HG02870 (cell line): Measurements from ENCODE around the gene TREM1.
"Not testable (repeated sequence)": the region's sequence is repeated elsewhere in the genome, so short reads cannot be mapped to it uniquely, and the experiment has no call there.

Experiments used
- ATAC-seq: cut with Tn5 transposase; IDR thresholded peaks from one replicate; pipeline ENCODE4 v1.9.1; 2021; ENCODE audit warnings: mild to moderate bottlenecking, moderate library complexity; ENCODE audit not compliant: unreplicated experiment

The TREM1 gene

GRCh38 chr6:41297248-41297647, 10.8 kb upstream of the TREM1 start:
- not testable (repeated sequence) for ATAC-seq

GRCh38 chr6:41294214-41294872, 7.9 kb upstream of the TREM1 start:
- ATAC-seq: no peak

DNA sequence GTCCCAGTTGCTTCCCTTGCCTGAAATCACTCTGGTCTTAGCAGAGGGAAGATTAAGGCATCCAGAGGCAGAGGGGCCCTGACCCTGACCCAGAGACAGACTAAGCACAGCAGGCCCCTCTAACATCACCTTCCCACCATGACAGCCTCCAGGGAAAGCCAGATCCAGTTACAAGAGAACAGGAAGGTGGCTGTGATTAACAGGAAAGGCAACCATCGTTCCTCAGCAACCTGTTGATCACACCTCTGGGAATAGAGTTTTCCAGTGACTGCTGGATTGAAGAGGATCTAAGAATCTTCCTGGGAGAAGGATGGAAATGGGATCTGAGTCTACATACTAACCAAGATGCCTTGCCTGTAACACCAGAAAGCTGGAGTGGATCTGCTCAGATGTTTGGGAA, 5.2 kb upstream of the TREM1 start:
- ATAC-seq: no peak

GRCh38 chr6:41289815-41290214, 3.3 kb upstream of the TREM1 start:
- ATAC-seq: no peak

DNA sequence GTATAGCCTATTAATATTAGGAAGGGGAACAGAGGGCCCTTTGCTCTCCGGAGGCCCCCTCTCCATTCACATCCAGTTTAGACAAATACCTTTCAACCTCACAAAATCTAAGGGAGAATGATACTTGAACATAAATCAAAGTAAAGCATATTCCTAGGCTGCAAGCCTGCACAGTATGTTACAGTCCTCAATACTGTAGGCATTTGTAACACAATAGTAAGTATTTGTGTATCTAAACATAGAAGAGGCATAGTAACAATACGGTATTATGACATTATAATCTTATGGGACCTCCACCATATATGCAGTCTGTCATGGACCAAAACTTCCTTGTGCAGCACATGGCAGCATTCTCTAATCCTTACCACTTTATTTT, 2.3 kb upstream of the TREM1 start:
- no peak for ATAC-seq

- peak; percentile 83 for ATAC-seq
These were observed 1.7 kb upstream of the TREM1 start for GRCh38 chr6:41288030-41288753.

DNA sequence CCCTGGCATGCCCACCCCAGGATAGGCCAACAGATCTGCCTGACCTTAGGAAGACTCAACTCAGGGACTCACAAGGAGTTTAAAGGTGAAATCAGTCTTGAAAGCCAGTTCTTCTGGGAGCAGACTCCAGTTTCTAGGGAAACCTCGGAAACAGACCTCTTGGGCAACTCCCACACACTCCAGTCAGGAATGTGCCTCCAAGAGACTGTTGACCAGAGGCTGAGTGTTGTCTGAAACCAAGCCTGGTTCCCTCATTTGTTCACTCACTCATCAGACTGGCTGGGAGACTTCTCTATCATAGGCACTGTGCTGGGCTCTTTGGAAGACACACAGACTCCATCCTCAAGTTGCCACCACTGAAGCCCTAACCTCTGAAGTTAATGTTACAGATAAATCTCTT, 1.8 kb downstream of the TREM1 start:
- no peak for ATAC-seq

DNA sequence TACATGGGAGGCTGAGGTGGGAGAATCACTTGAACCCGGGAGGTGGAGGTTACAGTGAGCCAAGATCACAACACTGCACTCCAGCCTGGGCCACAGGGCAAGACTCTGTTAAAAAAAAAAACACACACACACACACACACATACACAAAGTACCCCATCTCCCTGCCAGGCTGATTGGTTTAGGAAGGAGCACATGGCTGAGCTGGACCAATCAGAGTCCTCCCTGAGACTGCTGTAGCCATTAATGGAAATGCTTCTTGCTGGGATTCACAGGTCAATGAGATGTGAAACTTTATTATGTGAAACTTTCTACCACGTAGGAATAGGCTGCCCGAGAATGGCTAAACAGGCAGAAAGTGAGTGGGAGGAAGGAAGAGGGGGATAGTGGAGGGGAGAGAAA, 2.9 kb downstream of the TREM1 start:
- no peak for ATAC-seq

GRCh38 chr6:41280381-41281057, 6.0 kb downstream of the TREM1 start:
- ATAC-seq: no peak

GRCh38 chr6:41278699-41279405, 7.6 kb downstream of the TREM1 start:
- no peak for ATAC-seq

DNA sequence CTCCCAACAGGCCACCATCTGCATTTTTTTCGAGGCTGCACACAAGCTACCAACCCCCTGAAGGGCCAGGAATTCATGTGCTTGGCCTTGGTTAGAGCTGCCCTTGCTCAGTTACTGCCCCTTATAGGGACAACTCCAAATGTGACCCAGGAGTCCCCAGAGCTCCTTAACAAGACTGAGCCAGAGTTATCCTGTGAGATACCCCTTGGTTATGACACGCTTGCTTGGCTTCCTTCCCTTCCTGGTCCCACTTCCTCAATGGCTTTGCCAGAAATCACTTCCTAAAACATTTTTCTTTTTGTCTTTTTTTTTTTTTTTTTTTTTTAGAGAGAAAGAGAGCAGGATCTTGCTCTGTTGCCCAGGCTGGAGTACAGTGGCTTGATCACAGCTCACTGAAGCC, 8.9 kb downstream of the TREM1 start:
- ATAC-seq: no peak

DNA sequence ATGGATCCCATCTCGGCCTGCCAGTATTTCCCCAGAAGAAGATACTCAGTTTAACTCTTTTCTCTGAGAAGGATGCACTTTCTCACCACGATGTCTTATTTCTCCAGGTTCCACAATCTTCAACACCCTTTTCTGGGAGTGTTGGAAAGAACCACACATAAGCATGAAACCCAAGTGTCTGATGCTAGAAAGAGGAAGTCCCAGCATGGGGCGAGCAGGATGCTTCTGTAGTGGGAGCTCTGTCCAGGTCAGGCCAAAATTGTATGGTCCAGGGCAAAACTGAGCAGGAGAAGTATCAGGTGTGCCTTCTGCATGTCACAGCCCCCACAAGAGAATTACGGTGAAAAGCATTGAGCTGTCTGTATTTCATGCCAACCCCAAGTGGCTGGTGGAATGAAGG, 11.0 kb downstream of the TREM1 start:
- no peak for ATAC-seq

DNA sequence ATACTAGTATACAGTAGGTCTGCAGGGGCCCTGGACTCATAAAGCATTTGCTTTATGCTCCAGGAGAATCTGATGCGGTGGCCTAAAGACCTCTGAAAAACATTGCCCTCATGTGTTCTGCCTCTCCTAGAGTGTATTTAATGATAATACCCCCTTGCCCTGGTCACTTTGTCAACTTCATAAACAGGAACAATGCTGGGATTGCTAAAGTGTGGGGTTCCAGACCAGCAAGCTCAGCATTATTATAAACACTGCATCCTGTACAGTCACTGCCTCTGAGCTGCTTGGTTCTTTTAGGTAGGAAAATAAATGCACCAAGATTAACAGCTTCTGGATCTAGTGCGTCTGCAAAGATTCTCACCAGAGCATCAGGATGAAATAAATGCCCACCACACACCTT, 12.2 kb downstream of the TREM1 start:
- ATAC-seq: no peak

GRCh38 chr6:41273714-41274113, 12.8 kb downstream of the TREM1 start:
- ATAC-seq: no peak

DNA sequence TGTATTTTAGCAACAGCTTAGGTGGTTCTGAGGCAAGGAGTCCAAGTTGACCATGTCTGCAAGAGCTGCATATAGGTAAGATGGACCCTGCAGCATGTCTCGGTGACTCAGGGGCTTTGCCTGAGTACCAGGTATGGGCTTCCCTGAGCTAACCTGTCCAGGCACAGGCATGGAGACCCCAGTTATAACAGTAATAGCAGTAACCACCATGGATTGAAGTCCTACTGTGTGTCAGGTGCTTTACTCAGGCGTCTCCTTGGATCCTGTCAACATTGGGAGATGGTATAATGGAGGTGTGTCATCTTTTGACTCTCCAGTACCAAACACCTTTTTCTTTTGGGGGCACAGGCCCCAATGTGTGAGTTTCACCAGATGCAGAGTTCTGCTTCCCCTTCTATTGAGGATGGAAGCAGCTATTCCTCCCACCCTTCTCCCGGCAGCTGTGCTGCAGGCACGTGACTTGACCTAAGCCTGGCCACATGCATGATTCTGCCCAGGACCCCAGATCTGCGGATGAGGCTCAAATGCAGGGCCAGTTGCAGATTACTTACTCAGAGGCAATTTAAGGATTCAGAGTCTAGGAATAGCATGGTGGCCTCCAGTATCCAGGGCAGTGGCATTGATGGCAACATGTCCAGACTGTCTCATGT, 13.8 kb downstream of the TREM1 start:
- no peak for ATAC-seq

DNA sequence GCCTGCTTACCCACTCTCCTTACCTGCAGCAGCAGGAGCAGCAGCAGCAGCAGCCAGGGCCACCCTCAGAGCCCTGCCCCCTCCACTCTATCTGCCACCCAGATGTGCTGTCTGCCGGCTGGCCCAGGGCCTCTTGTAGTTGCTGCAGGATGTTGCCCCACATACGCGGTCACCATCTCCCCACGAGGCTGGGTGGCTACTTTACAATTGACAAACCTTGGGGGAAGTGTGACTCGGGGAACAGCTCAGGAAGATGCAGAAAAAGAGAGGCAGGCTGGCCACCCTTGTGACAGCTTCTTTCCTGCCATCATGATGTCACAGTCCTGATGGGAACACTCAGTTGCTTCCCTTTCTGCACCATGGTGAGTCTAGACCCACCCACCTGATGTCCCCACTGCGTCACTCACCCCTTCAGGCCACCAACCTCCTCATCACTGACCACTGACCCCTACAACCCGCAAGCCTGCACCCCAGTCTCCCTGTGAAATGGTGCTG, 14.5 kb downstream of the TREM1 start:
- ATAC-seq: no peak

DNA sequence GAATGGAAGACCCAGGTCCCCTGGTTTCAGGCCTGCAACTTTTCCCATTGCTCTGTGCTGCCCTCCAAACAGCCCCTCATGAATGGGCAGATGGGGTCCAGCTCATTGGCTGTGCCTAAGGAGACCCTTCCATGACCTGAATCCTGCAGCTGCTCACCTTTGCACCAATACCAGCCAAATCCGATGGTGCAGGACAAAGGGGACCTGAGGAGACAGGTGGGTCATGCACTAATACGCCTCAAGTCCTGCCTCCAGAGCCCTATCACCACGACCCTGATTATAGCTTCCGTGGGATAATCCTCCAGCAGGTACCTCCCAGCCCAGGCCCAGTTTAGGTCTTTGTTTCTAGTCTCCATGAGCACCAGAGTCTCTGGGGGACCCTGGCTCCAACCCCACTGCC, 16.8 kb downstream of the TREM1 start:
- ATAC-seq: no peak

DNA sequence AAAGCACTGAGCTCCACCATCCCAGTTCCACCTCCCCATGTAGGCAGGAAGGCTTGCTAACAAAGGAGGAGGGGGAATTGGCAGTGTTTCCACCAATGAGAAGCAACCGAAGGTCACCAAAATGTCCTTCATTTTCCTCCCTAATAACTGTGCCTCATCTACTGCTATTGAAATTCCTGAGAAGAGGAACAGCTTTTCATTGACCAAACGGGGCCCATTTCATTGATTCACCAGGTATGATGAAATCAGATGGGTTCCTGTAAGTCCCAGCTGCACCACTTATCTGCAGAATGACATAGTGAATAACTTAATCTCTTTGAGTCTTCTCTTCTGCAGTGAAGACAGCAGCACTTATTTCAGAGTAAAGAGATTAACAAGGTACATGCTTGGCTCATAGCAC, 17.3 kb downstream of the TREM1 start:
- ATAC-seq: no peak

GRCh38 chr6:41268478-41268877, 18.0 kb downstream of the TREM1 start:
- ATAC-seq: no peak

DNA sequence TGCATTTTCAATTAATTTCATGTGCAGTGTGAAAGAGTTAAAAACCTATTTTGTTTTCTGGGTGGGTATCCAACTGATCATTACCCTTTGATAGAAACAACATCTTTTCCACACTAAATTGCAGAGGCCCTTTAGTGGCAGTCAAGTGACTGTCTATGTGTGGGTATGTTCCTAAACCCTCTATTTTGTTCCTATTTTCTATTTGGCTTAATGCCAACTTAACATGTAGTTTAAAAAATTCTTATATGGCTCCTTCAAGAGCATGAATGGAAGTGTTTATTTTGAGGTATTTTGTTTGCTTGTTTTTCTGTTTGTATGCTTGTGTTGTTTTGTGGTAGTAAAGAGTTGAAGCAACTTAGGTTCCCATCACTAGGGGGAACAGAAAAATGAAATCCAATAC, 19.9 kb downstream of the TREM1 start:
- ATAC-seq: no peak

GRCh38 chr6:41263267-41263666, 23.2 kb downstream of the TREM1 start:
- no peak for ATAC-seq
